SIG-M5 treated with dmso at 0.1 percent for 504 hours (cell line): ENCODE results near the gene TMEM14A.
"Not testable (repeated sequence)": the region's sequence is repeated elsewhere in the genome, so short reads cannot be mapped to it uniquely, and the experiment has no call there.

ENCODE experiments used
- DNase-seq: peaks from one replicate; lab custom pipeline; 2025; ENCODE audit not compliant: unreplicated experiment; lab: John Stamatoyannopoulos, UW

Gene TMEM14A

DNA sequence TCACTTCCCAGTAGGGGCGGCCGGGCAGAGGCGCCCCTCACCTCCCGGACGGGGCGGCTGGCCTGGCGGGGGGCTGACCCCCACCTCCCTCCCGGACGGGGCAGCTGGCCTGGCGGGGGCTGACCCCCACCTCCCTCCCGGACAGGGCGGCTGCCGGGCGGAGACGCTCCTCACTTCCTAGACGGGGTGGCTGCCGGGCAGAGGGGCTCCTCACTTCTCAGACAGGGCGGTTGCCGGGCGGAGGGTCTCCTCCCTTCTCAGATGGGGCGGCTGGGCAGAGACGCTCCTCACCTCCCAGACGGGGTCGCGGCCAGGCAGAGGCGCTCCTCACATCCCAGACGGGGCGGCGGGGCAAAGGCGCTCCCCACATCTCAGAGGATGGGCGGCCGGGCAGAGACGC lies 15.0 kb upstream of the TMEM14A start:
- DNase-seq, result not testable (repeated sequence)

DNA sequence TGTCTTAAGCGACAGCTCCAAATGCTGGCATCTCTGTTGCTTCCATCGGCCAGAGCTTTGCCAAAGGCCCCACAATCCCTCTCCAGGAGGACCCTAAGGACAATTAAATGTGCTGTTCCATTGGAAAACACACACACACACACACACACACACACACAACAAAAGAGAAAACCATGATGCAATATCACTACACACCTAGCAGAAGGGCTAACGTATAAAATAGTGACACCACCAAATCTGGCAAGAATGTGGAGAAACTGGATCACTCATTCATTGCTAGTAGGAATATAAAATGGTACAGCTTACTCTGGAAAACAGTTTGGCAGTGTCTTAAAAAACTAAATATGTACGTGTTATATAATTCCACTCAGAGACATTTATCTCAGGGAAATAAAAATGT lies 13.0 kb upstream of the TMEM14A start:
- DNase-seq, result no peak

DNA sequence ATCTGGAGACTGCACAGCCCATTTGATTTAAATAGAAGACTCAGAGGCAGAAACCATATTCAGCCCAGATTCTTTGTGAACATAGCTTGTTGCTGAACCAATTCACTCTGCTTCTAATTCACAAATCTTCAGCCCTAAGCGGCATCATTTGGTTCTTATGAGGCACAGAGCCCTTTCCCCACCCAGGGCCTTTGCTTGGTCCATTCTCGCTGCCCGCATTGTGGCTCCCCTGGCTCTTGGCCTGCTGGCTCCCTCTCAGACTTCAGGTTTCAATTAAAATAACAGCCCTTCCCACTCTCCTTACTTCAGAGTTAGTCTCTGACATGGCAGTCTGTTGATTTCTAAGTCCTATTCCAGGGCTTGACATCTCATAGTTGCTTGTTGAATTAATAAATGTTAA lies 9.4 kb upstream of the TMEM14A start:
- DNase-seq, result no peak

DNA sequence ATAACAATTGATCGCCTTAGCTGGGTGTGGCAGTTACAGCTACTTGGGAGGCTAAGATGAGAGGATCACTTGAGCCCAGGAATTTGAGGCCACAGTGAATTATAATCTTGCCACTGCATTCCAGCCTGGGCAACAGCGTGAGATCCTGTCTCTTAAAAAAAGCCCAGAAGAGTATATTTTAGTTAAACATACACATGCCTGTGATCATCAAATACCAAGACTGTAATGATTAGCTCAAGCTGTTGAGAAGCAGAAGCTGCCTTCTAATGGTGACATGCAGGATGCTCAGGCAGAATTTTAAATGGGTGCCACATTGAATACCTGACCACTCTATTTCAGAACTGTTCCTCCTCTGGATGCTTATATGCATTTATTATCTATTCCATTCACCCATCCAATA lies 8.9 kb upstream of the TMEM14A start:
- no peak for DNase-seq

DNA sequence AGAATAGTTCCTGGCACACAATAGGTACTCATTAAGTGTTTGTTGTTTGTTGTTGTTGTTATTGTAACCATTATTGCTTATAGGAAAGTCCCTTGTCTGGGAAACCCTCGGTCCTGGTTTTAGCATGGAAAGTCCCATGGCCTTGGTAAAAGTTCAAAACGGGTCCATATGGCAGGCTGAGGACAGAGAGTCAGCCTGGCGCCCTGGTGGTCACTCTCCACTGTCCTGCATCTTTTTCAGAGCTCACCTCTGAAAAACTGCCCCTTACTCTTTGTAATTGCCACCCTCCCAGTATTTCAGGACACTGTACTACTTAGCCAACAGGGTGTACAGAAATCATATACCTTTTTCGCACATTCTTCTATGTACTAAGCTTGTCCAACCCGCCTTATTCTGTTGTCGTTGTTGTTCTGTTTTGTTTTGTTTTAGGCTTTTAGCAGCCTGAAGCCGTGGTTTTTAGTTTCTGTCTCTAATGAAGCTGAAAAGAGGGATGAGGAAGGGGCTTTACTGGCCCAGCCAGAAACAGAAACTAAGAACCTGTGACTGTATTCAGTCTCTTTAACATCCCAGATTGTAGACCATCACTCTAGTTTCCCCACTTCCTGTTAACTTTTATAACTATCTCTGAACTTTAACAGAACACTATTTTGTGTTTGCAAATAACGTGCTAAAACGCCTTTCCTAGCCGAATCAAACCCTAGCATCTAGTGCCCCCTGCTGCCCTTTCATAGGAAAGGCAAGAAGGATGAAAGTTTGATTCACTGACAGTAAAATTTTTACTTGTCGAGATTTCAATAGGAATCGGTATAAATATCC lies 7.6 kb upstream of the TMEM14A start:
- peak; percentile 75 for DNase-seq

DNA sequence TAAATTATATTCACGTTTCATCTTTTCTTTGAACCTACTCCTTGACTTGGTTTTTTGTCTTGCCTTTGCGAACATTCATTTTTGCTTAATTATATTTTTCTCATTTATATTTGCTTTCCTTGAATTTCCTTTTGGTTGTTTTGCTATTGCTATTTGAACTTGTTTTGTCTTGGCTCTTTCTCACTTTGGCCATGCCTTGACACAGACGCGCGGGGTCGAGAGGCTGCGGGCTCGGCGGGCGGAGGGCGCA lies 7.1 kb upstream of the TMEM14A start:
- DNase-seq, result no peak

DNA sequence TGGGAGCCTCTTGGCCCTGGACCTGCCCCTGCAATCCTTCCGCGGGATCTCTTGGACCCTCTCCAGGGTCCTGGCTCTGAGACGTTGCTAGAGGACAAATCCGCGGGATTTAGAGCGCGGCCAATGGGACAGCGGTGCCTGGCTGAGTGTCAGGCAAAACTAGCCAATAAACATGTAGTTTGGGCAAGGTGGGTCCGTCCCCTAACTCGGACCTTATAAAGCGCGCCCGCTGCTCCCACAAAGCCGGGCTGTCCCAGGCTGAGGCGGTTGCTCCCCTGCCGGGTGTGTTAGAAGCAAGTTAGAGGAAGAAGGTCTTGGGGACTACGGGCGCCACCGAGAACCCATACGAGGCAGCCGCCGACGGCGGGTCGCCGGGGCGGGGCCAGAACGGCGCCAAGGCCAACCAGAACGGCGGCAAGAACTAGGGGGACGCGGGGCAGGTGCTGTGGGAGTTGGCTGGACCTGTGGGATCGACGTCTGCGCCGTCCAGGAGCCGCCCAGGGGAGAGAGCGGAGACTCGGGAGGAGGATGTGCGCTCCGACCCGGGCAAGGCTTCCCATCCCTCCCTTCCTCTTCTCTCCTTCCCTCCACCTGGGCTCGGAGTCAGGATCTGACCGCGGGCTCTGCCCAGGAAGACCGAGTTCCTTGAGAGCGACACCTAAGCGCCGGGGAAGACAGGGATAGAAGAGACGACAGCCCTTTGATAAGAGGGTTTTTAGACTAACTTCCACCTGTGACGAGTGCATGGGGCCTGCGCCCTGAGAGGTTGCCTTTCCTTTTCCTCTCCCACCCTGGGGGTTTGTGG lies 6.5 kb upstream of the TMEM14A start:
- DNase-seq, result peak; percentile 79

DNA sequence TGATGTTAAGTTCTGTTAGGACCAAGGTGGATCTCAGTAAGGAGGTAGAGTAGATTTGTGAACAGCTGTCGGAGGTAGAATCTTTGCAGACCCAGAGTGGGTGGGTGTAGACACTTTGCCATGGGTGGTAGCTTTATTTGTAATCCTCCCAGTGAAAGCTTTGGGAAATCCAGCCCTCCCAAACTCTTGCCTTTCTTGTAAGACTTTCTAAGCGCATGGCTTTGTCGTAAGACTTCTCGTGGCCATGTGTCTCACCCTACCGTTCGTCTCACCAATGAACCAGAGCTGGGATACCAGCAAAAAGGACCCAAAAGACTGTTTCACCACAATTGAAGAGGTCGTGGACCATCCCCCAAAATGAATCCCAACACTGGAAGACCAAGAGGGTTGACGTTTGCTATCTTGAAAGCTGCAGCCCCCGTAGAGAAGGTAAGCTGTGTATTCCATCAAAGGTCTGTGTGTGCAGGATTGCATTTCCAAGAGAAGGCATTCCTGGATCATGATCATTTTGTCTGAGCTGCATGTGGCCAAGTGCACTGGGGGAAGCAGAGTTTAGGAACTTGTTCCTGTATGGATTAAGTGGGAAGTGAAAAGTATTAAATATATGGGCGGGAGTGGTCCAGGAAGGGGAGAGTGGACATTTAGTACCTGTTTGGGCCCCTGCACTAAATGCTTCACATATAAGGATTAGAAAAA lies 5.8 kb upstream of the TMEM14A start:
- no peak for DNase-seq

DNA sequence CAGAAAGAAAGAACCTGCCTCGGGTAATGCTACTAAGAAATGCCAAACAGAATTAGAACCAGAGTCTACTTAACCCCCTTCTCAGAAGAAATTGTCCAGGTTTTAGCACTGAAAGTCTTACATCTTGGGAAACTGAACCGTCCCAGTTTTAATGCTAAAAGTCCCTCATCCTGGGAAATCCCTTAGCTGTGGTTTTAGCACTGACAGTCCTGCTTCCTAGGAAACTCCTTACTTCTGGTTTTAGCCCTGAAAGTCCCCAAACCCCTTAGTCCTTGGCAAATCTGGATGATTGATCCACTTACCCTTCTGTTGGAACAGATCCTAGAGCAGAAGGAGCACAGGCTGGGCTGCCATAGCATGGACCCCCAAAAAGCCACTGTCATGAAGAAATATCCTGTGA lies 4.8 kb upstream of the TMEM14A start:
- no peak for DNase-seq

DNA sequence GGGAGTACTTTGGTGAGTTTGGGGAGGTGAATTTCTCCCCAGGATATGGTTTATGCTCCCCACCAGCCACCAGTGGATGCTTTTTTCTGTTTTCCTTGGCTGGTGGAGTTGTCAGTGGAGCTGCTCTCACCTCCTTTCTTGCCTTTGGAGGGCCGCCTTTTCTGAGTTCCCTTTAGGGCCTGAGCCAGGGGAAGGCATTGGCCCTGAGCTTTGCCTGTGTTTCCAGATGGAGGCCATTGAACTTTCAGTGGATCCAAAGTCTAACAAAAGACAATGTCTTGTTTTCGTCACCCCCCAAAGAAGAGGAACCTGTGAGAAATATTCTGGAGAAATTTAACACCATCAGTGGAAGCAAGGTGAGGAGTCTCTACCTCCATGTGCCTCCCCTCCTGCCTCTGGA lies 4.4 kb upstream of the TMEM14A start:
- DNase-seq, result no peak

DNA sequence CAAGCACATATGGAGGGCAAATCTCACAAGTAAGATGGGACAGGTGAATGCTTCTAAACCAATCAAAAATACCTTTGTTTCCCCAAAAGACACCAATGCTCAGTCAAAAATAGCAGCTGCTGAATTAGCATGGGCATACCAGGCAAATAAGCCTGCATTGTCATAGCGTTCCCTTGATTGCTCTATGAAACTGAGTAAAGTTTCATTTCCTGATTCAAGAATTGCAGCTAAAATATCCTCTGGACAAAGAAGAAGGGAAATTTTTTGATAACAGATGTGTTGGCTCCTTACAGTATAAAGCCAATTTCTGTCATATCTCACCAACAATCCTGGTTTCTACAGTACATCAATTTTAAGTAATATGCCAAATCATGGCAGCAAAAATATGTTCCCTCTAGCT lies 3.3 kb upstream of the TMEM14A start:
- DNase-seq, result no peak

DNA sequence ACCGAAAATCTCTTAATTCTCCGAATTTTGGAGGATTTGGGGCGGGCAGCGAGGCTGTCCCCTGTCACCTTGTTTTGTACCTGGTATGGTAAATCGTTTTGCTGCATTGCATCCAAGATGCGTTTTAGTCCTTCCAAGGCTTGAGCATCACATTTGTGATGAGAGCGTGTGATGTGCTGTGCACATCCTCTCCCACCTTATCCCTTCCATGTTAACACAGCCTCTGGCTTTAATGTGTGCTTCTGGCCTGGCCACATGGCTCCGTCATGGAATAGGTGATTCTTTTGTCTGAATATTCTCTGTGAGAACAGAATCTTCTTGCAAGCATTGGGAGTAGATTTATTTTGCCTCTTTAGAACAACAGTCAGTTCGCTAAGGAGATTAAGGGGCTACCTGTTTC lies 763 bp downstream of the TMEM14A start:
- no peak for DNase-seq

DNA sequence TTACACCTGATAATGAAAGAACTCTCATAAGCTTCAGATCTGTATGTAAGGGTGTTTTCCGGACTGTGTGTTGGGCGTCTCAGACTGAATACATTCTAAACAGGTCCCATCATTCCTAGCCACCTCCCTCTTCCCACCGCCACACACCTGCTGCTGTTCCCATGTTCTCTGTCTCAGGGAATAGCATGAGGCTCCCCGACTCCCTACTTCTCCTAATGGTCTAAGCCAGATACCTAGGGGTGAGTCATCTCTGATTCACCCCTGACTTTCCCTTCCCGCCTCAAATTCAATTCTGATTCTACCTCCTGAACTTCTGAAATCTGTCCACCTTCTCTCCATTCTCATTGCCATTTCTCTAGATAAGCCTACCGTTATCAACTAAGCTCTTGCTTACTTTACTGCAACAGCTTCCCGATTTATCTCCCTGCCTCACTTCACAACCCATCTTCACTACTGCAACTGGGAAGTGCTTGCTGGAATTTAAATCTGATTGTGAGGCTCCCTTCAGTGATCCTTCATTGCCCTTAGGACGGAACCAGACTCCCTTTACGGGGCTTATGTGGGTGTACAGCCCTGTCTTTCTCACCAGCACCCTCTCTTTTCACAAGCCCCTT lies 1.6 kb downstream of the TMEM14A start:
- no peak for DNase-seq

DNA sequence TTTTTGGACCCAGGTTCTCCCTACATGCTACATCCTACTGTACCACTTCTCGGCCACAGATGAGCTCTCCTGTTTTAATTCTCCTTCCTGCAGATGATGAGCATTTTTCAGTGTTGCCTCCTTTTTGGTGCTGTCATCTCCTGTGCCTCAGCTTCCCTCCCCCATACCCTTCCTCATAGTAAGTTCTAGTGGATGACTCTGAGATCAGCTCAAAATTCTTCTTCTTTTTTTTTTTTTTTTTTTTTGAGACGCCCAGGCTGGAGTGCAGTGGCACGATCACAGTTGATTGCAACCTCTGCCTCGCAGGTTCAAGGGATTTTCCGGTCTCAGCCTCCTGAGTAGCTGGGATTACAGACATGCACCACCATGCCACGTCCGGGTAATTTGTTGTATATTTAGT lies 3.8 kb downstream of the TMEM14A start:
- no peak for DNase-seq

DNA sequence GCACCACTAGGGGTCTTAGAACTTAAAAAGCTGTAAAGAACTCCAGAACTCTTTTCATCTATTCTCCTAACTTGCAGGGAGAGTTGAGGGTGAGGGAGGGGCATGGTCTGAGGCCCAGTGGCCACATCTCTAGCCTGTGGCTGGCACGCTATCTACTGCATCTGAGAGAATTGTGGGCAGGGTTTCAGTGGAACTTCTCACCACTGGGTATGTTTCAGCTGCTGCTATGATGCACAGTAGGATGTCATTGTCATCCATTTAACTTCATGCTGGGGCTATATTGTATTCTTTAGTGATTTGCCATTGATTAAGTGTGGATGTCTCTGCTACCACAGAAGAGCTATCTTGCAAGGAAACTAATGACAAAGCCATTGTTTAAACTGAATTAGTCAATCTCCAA lies 4.5 kb downstream of the TMEM14A start:
- no peak for DNase-seq

DNA sequence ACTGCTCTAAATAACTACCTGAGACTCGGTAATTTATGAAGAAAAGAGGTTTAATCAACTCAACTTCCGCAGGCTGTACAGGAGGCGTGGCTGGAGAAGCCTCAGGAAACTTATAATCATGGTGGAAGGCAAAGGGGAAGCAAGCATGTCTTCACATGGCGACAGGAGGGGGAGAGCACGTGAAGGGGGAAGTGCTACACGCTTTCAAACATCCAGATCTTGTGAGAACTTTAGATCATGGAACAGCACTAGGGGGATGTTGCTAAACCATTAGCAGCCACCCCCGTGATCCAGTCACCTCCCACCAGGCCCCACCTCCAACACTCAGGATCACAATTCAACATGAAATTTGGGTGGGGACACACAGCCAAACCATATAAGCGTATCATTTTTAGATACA lies 5.7 kb downstream of the TMEM14A start:
- not testable (repeated sequence) for DNase-seq

DNA sequence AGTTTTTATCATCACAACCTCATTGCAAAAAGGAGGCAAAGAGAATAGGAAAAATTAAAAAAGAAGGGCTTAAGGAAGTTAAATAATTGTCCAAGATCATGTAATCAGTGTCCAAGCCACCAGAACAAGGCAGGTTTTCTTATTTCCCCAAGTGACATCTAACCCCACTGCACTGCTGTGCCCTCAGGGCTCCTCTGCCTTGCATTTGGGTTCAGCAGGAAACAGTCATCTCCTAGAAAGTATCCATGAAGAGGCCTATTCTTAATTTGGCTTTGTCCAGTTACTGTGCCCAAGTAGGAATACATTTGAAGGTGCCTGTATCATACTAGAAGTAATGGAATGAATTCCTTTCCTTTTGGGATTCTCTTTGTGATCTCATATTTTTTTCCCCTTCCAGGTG lies 10.5 kb downstream of the TMEM14A start:
- DNase-seq, result no peak

DNA sequence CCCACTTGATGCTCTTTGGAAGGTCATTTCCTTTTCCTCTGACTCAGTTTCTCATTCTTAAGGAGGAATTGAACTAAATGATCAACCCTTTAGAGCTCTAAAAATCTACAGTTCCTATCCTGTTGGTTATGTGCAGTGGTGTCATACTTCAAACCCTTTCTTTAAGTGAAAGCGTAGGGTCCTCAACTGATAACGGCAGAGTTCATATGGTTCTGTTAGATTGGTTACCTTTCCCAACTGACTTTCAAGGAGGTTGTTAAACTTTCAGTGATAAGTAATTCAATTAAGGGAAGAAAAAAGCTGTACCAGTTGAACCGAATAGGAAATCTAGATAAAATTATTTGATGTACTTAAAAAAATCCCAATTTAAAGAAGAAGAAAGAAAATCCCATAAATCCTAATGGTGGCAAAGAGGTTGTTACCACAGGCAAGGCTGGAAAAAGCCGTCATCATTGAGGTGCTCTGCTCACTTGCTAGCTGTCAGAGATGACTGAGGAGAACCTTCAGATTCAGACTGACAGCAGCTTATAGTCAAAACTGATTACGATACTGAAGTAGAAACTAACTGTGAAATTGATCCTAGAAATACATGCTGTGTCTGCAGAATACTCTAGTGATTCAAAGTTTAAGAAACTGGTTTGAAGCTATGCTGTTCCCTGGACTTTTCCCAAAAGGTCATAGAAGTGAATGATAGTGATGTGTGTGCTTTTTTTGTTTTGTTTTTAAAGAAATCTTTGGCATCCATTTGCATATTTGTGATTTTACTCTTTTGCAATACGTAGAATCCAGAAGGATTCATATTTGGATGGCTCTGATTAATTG lies 16.2 kb downstream of the TMEM14A start:
- DNase-seq, result no peak

DNA sequence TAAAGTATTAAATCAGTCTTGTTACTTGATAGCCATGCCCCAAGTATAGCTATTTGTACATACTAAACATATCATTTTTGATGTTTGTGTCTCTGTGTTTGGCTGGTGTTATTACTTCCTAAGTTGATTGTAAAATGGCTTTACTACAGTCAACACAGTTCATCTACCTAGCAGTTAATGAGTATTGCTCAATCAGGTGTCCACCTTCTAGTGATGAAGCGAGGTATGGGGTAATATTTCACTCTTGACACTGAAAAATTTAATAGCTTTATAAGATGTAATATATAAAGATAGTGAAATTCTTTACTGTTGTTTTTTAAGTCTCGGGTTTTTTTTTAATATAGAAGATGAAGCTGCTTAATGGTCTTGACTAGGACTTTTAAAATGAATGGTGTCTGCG lies 18.9 kb downstream of the TMEM14A start:
- DNase-seq, result no peak

DNA sequence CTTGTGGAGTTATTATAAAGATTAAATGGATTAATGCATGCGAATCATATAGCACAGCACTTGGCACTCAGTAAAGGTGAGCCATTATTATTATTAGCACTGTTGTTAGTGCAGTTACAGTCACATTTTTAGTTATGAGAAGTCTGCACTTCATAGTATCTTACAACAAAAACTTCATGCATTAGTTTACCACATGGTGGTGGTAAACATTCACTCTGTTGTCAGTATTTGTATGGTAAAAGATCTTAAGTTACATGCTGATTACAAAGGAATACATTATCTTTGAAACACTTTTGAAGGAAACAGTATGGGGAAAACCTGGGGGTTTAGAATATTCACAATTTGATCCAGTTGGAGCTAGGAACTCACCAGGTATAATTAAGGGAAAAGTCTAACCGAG lies 20.8 kb downstream of the TMEM14A start:
- no peak for DNase-seq

DNA sequence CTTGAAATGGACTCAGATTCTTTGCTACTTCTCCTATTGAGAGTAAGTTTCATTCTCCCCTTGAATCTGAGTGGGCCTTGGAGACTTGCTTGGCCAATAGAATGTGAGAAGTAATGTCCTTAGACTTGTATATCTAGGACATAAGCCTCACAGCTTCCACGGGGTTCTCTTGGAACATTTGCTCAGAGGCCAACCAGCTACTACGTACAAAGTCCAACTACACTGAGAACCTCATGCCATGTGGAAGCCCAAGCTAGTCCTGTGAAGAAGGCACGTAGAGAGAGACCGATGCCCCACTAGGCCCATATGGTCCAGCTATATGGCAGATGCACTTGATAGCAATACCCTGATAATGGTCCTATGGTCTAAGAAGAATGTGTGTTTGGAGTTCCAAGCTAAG lies 22.9 kb downstream of the TMEM14A start:
- DNase-seq, result no peak
